HEK293 (cell line): ENCODE data around the gene EHMT1.

Experiments
- GLIS1 ChIP-seq: fragments of 450-650 bp; formaldehyde crosslinking; IDR thresholded peaks from 2 replicates; pipeline ENCODE4 v1.5.1; 2016; ENCODE audit warnings: missing biosample characterization, missing genetic modification characterization
- HOXC10 ChIP-seq: sonication (generic); formaldehyde crosslinking; IDR thresholded peaks from 2 replicates; pipeline ENCODE4 v1.8.1; 2023; ENCODE audit warnings: mild to moderate bottlenecking, missing genetic modification reagents
- MYNN ChIP-seq: fragments of 450-650 bp; formaldehyde crosslinking; IDR thresholded peaks from 2 replicates; pipeline ENCODE4 v1.5.1; 2016; ENCODE audit warnings: missing biosample characterization, missing genetic modification characterization, borderline replicate concordance
- ZBTB21 ChIP-seq: fragments of 450-650 bp; formaldehyde crosslinking; IDR thresholded peaks from 2 replicates; pipeline ENCODE4 v1.5.1; 2017; ENCODE audit warnings: missing biosample characterization, missing genetic modification characterization
- ZNF132 ChIP-seq: fragments of 450-650 bp; formaldehyde crosslinking; IDR thresholded peaks from 2 replicates; pipeline ENCODE4 v1.5.1; 2017; ENCODE audit warnings: missing biosample characterization, missing genetic modification characterization, borderline replicate concordance
- ZNF174 ChIP-seq: fragments of 450-650 bp; formaldehyde crosslinking; IDR thresholded peaks from 2 replicates; pipeline ENCODE4 v1.5.0; 2017; ENCODE audit warnings: missing biosample characterization, mild to moderate bottlenecking, missing genetic modification characterization
- ZNF266 ChIP-seq: fragments of 450-650 bp; formaldehyde crosslinking; IDR thresholded peaks from 2 replicates; pipeline ENCODE4 v1.5.1; 2016; ENCODE audit warnings: missing biosample characterization, missing genetic modification characterization, low read depth
- ZNF274 ChIP-seq, 2 experiments: fragments of 200-500 bp in 1 of 2; fragments of 450-650 bp in 1 of 2; sonication (Bioruptor generic) in 1 of 2; formaldehyde crosslinking in 1 of 2; IDR thresholded peaks; 2 replicates each; pipeline versions ENCODE4 v1.5.1 to v1.6.1; 2014 to 2016; ENCODE audit warnings: borderline replicate concordance in 1 of 2, inconsistent platforms in 1 of 2, low read length in 1 of 2, missing biosample characterization in 1 of 2, missing genetic modification characterization in 1 of 2
- ZNF561 ChIP-seq: fragments of 450-650 bp; IDR thresholded peaks from 2 replicates; pipeline ENCODE4 v1.5.1; 2018; ENCODE audit warnings: missing biosample characterization, missing genetic modification characterization, borderline replicate concordance
- TF ChIP-seq, protein P1 (sequence below): fragments of 450-650 bp; formaldehyde crosslinking; IDR thresholded peaks from 2 replicates; pipeline ENCODE4 v1.5.1; 2016; ENCODE audit warnings: missing biosample characterization, missing genetic modification characterization
- TF ChIP-seq, protein P2 (sequence below): IDR thresholded peaks from 2 replicates; pipeline ENCODE4 v1.6.1; 2011; ENCODE audit warnings: mild to moderate bottlenecking, low read depth, low read length, borderline replicate concordance
- TF ChIP-seq, protein P3 (sequence below): sonication (generic); formaldehyde crosslinking; IDR thresholded peaks from 2 replicates; pipeline ENCODE4 v1.8.1; 2022; ENCODE audit warnings: mild to moderate bottlenecking, moderate library complexity, missing genetic modification reagents

DNA sequence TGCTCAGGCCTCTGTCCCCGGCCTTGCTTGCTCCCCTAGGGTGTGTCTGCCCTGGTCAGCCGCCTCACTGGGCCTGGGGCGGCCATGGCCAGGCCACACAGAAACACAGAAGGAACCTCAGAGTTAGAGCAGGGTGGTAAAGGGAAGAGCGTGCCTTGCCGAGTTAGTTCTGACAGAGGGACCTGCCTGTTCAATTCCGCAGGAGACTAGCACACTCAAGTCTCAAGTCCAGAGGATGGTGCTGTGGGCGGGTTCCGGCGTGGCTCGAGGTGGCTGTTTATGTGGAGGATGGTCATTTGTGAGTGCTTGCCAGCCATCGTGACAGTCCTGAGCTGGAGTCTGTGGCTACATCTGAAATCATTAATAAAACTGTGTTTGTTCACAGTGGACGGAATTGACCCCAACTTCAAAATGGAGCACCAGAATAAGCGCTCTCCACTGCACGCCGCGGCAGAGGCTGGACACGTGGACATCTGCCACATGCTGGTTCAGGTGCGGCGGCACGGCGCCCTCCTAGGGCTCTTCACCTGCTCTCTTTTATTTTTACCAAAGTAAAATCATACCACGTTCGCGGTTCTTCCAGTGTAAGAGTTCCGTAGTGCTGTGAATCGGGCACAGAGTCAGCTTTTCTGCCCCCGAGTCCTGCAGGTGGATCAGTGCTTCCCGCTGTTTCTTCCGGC is 163.2 kb downstream of the EHMT1 start:
- TF ChIP-seq ZNF174 (tag by site-specific recombination) = no peak
- TF ChIP-seq MYNN (tag by site-specific recombination) = no peak
- TF ChIP-seq, protein P1, sequence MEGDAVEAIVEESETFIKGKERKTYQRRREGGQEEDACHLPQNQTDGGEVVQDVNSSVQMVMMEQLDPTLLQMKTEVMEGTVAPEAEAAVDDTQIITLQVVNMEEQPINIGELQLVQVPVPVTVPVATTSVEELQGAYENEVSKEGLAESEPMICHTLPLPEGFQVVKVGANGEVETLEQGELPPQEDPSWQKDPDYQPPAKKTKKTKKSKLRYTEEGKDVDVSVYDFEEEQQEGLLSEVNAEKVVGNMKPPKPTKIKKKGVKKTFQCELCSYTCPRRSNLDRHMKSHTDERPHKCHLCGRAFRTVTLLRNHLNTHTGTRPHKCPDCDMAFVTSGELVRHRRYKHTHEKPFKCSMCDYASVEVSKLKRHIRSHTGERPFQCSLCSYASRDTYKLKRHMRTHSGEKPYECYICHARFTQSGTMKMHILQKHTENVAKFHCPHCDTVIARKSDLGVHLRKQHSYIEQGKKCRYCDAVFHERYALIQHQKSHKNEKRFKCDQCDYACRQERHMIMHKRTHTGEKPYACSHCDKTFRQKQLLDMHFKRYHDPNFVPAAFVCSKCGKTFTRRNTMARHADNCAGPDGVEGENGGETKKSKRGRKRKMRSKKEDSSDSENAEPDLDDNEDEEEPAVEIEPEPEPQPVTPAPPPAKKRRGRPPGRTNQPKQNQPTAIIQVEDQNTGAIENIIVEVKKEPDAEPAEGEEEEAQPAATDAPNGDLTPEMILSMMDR = no peak
- no peak for TF ChIP-seq ZNF266 (tag by site-specific recombination)
- TF ChIP-seq GLIS1 = no peak
- no peak for TF ChIP-seq ZNF561 (tag by site-specific recombination)
- TF ChIP-seq ZNF132 (tag by site-specific recombination) = no peak
- no peak for TF ChIP-seq HOXC10
- TF ChIP-seq, protein P2, sequence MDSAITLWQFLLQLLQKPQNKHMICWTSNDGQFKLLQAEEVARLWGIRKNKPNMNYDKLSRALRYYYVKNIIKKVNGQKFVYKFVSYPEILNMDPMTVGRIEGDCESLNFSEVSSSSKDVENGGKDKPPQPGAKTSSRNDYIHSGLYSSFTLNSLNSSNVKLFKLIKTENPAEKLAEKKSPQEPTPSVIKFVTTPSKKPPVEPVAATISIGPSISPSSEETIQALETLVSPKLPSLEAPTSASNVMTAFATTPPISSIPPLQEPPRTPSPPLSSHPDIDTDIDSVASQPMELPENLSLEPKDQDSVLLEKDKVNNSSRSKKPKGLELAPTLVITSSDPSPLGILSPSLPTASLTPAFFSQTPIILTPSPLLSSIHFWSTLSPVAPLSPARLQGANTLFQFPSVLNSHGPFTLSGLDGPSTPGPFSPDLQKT = no peak
- TF ChIP-seq, protein P3, sequence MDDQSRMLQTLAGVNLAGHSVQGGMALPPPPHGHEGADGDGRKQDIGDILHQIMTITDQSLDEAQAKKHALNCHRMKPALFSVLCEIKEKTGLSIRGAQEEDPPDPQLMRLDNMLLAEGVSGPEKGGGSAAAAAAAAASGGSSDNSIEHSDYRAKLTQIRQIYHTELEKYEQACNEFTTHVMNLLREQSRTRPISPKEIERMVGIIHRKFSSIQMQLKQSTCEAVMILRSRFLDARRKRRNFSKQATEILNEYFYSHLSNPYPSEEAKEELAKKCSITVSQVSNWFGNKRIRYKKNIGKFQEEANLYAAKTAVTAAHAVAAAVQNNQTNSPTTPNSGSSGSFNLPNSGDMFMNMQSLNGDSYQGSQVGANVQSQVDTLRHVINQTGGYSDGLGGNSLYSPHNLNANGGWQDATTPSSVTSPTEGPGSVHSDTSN (CRISPR knock-in tag) = no peak
- no peak for TF ChIP-seq ZNF274 (IDR thresholded peaks at IDR 0.05; ENCODE audit: low read length)
- TF ChIP-seq ZNF274 (tag by site-specific recombination; IDR thresholded peaks at IDR 0.05; ENCODE audit: borderline replicate concordance) = no peak
- no peak for TF ChIP-seq ZBTB21
